D341Med (cell line): ENCODE data around the gene DLK1.

Experiments
- DNase-seq: peaks from one replicate; pipeline ENCODE4 v3.0.0; 2012; ENCODE audit warnings: low spot score

Gene DLK1

DNA sequence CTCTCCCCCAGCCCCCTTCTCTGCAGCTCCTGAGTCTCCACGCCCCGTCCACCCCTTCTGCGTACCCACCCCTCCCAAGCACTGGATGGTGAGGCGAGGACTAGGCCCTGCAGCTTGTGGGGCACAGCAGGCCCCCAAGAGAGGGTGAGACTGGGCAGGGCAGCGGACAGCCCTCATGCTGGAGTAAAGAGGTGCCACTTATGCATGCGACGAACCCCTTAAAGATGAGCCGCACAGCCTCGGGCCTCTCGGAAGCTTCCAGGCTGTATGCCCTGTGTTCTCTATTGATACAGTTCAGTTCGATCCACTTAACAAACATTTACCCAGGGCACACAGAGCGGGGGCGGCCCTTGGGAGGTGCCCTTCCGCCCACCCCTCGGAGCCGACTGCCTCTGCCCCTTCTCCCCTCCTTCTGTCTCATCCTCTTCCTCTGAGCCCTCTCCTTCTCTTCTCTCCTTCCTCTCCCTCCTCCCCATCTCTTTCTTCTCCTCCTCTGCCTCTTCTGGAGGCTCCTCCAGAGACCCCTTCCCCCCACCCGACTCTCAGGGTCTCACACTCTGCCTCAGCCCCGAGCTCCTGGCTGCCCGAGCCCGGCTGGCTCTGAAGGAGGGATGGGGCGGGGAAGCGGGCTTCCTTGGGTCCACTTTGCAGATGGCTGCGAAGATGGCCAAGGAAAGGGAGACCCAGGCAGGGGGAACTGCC lies 32.7 kb upstream of the DLK1 start:
- no peak for DNase-seq

DNA sequence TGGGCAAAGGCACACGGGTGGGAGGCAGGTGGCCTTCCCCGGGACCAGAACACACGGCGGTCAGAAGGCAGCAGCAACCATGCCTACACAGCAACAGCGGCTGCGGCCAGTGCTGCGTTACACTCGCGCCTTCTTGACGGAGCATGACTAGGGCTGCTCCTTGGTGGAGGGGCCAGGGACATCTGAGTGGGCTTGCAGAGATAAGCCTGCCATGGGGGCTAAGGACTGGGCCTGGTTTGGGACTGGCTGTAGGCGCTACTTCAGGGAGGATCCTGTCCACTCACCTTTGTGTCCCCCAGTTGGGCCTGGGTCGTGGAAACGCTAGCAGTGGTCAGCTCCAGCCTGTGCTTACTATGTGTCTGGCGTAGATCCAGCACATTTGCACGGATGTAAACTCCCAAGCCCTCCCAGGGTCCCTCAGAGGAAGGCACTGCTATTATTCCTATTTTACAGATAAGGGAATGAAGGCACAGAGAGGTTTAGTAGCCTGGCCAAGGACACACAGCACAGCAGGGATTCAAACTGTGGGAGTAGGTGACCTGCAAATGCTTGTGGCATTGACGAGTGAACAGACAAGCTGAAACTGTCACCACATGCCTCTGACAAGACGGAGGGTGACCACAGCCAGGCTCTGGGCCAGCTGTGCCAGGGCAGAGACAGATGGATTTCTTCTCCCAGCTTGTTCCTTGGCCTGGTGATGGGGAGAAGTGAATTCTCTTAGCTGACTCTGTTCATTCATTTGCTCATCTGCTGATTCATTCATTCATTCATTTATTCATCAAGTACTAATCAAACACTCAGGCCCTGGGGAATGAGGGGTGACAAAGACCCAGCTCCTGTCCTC lies 31.9 kb upstream of the DLK1 start:
- DNase-seq, result no peak

DNA sequence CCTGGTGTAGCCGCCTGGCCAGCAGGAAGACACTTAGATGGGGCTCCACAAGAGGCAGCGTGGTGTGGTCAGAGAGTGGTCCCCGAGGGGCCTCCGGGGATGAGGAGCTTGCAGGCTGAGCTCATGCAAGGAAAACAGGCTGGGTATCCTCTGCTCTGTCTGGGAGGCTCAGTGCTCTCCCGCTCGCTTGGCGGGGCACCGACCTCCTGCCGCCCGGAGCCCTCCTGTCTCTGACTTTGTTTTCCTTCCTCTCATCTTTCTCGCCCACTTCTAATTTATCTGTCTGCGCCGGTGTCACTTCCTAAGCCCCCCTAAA lies 31.3 kb upstream of the DLK1 start:
- no peak for DNase-seq

DNA sequence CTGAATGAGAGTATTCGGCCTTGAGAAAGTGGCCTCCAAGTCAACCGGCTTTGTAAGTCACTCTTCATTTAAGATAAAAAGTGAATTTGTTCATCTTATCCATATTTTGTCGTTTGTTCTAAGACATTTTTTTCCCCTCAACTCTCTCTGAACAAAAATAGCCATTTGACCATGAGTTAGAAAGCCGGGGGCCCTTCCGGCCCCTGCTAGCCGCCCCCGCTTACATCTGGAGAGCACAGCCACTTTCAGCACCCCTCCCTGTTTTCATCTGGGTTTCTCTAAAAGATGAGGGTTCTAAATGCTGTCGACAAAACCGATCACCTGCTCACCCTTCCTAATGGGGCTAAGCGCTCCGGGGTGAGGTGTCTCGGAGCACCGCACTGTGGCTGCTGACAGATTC lies 30.7 kb upstream of the DLK1 start:
- DNase-seq, result no peak

DNA sequence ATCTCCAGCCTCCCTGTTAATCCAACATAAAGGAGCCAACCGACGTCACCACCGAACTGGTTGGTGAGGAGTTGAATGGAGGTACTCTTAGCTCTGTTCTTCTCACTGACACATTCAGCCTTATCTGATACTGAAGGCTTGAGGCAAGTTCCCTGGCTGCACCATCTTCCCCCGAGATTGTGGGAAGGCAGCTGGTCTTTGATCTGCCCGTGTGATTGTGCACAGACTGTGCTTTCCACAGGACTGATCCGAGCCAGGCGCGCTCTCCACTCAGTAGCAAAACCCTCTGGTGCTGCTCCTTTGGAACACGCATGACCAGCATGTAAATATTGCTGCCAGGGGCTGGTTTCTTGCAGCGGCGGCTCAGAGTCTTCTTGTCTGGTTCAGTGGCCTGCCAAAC lies 30.1 kb upstream of the DLK1 start:
- DNase-seq, result no peak

DNA sequence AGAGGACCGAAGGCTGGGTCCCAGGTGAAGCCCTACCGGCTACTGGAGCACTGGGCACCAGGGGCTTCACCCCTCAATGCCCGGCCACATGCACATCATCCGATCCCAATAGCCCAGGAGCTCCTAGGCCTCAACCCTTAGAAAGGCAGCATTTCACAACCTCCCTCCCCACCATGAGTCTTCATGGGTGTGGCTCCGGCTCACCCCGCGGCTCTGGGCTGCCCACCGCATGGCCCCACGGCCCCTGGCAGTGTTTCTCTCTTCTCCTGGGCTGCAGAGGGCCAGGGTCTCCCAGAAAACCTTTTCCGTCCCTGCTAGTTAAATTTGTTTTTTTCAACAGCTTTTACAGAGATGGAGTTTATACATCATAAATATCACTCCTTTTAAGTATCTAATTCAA lies 28.6 kb upstream of the DLK1 start:
- DNase-seq, result no peak

DNA sequence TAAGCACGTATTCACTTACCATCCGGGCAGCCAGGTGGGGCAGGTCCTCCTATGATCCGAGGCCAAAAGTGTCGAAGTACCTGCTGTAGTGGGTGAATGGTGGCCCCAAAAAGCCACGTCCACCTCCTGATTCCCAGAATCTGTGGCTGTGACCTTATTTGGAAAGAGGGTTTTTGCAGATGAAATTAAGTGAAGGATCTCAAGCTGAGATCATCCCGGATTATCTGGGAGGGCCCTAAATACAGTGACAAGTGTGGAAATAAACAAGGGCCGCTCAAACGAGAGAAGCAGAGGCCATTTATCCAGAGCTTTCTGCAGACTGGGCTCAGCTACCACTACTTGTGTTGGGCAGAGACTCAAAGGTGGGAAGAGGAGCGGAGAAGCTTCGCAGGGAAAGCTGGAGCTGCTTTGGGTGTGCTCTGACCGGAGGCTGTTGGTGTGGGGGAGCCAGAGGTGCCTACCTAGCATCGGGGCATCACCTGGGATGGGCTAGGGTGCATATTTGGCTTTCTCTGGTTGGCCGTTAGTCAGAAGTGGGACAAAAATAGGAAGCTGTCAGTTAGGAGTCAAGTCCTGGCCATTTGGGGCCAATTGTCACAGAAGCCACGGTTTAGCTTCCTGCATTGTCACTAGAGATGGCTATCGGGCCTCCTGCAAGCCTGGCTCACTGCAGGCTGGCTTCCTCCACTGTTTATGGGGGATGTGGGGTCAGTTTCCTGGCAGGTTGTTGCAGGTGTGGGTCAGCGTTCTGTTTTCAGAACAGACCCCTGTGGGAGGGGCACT lies 27.8 kb upstream of the DLK1 start:
- DNase-seq, result peak; percentile 60

DNA sequence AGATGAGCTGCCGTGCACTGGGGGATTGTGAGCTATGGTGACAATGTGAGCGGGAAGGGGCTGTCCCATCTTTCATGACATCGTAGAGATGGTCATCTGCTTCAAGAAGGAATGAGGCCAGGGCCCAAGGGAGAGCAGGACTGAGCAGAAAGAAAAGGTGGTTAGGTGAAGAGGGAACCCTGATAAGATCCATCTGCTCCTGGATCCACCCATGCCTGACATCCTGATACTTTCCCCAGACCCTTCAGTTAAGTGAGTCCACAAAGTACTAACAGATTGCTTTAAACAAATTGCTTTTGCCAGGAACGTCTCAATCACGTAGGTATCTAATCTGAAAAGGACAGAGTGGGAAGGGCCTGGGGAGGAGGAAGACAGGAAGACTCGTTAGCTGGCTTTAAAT lies 25.4 kb upstream of the DLK1 start:
- no peak for DNase-seq

DNA sequence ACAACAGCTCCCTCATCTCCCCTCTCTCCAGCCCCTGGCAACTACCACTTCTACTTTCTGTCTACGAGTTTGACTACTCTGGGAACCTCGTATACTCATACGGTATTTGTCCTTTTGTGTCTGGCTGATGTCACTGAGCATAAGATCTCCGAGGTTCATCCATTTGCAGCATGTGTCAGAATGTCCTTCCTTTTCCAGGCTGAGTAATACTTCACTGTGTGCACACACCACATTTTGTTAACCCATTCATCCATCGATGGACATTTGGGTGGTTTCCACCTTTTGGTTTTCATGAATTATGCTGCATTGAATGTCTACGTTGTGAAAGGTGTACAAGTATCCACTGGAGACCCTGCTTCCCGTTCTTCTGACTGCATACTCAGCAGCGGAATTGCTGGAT lies 24.1 kb upstream of the DLK1 start:
- DNase-seq, result no peak

DNA sequence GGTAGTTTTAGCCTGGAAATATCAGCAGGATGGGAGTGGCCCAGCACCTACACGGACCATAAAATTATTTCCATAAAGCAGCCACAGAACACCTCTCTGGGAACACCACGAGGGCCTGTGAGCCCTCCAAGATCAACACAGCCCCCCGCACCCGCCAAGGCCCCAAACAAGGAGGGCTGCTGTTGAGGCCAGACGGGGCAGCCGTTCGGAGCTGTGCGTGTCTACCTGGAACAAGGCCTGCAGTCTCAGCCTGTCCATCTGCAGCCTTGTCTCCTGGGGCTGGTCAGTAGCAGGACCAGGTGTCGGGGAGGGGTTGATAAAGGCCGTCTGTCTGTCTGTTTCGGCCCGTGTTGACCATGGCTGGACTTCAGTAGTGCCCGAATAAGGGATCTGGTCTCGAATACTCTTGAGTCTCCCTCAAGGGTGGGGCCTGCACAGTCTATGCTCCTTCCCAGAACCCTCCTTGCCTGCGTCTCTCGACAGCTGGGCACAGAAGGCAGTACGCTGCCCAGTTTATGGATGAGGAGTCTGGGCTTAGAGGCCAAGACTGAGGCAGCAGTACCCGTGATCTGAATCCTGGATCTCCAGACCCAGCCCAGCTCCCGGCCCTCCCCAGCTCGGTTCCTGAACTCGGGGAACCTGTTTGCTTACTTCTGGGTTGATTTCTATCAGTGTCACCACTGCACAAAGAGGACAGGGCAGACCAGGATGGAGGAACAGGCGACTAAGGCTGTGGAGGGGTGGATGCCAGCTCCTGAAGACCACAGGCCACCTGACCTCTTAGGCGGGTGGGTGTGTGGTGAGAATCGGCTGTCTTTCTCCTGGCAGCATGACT lies 23.1 kb upstream of the DLK1 start:
- no peak for DNase-seq

DNA sequence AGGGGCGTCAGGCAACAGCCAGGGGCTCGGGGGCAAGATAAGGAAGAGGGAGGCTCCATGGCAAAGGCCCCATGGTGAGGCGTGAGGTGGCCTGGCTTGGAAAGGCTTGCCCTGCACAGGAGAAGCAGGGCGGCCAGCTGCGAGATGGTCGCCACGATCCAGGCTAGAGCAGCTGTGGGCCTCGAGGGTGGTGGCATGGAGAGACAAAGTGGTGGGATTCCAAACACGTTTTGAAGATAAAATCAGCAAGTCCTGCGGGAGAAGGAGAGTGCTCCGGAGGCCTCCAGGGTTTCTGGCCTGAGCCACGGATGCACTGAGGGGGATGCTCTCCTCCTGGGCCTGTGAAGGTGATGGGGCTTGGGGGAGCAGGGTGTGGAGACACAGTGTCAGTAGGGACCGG lies 20.5 kb upstream of the DLK1 start:
- no peak for DNase-seq

DNA sequence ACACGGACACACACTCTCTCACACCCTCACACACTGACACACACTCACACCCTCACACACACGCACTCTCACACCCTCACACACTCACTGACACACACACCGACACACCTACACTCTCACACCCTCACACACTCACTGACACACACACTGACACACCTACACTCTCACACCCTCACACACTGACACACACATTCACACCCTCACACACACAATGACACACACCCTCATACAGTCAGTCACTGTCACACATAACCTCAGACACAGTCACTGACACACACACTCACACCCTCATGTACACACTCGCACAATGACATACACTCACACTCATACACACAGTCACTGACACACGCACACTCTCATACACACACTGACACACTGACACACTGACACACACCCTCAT lies 19.8 kb upstream of the DLK1 start:
- DNase-seq, result no peak

DNA sequence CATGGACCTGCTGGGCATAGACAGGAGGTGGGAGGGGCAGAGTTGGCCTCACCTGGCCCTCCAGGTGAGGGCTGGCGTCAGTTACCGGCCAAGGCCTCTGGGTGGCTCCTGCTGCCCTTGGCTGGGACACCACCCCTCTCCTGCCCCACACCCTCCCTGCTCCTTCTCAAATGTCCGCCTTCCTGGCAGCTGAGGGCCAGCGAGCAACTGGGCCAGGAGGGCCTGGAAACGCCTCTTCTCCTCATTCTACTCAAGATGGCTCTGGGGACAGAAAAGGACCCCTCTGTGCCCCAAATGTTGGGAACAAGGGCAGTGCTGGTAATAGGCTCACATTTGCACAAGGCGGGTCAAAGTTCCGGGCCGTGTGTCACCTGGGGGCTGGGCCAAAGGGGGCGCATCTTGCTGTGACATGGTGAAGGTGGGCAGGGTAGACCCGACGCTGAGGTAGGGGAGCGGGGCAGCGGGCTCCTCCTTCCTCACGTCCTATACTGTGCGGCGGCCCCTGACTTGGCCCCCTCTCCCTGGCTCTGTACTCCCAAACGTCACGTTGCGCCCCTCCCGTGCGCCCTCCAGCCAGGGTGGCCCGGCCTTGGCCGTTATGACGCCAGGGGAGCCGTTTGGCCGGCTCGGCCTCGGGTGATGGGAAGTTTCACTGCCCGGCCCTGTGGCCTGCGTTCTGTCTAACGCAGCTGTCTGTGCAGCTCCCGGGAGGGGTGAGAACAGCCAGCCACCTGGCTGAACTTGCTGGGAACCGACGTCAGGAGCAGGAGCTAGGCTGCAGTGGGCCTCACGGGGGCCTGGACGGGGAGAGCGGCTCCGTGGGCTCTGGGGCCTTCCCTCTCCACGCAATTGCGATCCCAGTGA lies 18.0 kb upstream of the DLK1 start:
- DNase-seq, result no peak

DNA sequence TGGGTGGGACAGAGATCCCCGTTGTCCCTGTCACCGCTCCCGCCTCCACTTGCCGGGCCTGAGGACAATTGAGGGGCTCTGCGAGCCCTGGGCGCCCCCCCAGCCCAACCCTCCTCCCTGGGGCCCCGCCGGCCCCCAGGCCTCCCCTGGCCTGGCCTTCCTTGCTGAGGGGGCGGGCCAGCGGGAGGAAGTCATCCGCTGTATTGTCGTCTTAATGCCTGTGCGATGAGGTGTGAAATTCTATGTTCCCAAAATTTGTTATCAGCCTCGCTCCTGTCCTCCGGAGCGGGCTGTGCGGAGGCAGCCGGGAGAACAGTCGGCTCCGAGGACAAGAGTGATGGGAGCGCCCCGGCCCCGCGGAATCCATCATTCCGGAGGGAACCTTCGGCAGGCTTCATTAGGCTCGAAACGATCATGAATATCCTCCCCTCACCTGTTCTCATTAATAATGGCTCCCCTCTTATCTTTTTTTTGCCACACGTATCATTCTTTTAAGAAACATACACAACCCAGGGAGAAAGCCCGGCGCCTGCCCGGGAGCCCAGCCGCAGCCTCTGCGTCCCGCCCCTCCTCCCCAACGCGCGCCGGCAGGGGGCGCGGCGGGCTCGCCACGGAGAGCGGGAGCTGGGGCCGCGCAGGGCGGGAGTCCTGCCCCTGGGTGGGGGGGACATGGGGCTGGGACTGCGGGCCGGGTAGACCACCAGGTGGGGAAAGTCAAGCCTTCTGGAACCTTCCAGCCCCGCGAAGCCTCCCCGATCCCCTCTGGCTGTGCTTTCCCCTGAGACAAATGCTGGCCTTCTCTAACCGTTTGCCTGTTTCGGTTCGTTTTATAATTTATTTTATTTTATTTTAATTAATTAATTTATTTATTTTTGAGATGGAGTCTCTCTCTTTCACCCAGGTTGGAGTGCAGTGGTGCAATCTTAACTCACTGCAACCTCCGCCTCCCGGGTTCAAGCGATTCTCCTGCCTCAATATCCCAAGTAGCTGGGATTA lies 17.1 kb upstream of the DLK1 start:
- DNase-seq, result peak; percentile 84

DNA sequence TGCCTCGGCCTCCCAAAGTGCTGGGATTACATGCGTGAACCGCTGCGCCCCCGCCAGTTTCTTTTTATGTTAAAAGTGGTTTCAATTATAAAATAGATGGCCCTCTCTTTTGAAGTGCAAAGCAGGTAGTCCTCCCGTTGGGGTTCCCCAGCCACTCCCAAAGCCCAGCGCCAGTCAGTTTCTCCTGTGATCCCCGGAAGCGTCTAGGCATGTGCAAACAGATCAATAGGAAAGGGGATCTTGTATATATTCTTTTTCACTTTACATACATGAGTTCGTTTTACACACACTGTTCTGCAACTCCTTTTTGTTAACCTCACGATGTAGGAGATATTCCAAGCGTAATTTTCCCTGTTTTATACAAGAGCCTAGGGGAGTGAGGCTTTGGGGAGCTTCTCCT lies 16.3 kb upstream of the DLK1 start:
- DNase-seq, result no peak

DNA sequence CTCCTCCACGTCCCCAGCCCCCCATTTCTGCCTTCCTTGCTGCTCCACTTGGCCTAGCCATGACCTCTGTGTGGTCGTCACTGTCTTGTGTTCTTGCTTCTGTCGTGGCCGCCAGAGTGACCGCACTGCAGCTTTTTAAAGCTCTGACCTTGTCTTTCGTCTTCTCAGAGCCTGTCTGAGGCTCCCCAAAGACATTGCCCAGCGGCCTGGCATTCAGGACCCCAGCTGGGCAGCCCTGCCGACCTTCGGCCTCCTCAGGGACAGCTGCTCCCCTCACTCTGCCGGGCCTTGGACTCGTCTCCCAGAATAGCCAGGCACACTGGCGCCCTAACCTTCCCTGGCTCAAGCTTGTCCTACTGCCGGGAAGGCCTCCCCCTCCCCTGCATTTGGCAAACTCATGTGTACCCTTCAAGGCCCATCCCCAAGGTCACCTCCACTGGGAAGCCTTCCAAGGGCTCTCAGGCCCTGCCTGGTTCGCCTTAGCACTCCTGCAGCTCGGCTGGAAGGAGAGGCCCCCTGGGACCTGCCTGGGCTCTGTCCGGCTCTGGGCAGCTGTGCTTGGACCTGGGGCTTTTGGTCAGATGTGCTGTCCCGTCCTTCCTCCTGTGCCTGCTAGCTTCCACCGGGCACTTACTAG lies 15.7 kb upstream of the DLK1 start:
- no peak for DNase-seq

DNA sequence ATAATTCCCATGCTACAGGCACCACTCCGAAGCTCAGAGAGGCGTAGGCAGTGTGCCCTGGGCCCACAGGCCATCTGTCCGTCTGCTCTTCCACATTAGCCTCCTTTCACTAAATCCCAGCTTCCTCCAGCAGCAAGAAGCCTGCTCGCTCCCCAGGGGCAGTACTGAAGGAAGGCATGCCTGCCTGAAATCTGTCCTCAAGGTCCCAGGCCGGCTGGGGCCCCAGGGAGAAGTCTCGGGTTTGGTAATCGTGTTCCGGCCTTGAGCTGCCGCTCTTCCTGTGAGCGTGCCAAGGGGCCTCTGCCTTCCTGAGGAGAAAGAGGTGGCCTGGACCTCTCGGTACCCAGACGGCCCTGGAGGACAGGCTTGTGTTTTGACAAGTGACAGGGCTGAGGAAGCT lies 15.2 kb upstream of the DLK1 start:
- DNase-seq, result no peak

DNA sequence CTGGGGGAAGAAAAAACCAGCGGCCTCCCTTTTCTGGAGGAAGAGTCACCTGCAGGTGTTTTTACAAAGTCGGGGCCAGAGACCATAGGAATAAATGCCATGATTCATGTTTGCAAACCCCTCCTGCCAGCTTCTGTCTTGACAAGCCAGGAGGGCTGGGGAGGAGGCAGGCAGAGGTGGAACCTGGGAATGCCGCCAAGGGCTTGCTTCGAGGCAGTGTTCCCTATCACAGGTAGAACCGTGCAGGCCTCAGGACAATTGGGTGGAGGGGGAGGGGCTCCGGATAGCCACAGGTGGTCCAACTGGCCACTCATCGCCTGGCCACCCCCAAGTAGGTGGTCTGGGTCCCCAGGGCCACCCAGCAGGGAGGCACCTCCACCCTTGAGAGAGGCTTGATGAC lies 14.2 kb upstream of the DLK1 start:
- no peak for DNase-seq

DNA sequence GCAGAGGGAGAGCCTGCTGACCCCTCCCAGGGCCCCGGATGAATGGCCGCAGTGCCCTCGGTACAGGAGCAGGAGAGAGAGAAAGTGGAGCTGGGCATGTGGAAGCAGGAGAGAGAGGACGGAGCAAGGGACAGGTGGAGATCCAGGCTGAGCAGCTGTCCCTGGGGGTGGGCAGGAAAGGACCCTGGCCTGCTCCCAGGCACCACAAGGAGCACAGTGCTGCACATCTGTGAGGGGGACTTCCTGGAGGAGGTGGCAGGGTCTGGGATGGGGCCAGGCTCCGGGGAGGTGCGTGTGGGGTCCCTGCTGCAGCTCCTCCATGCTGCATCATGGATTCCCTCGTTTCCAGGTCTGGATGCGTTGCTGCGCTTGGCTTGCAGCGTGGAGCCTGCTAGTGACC lies 13.0 kb upstream of the DLK1 start:
- no peak for DNase-seq
